Erythroblast (primary cell): ENCODE data around the gene SAFB.

Source experiments
- DNase-seq, 2 experiments: peaks; one replicate each; lab custom pipeline; 2025; lab: John Stamatoyannopoulos, UW
- GATA1 ChIP-seq: IDR thresholded peaks from 2 replicates; pipeline ENCODE4 v1.6.1; 2011; ENCODE audit warnings: low read depth, mild to moderate bottlenecking, control low read depth, low read length, moderate library complexity
- POLR2A ChIP-seq: IDR thresholded peaks from 2 replicates; pipeline ENCODE4 v1.6.1; 2011; ENCODE audit warnings: mild to moderate bottlenecking, low read length

The SAFB gene

DNA sequence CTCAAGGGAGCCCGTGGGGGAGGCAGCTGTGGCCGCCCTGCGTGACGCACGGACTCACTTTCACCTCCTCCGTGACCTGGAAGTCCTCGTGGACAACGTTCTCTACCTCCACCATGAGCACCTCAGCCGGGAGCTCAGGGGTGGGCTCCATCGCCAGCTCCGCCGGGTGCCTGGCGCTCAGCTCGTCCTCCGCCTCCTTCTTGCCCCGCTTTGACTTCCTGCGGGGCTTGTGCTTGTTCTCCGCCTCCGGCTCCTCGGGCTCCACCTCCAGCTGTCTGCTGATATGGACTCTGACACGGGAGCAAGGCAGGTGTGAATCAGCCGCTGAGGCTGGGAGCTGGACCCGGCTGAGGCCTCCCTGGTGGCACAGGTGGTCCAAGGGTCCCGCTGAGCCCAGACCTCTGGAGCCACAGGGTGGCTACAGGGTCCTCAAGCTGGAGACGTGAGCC, 88.9 kb downstream of the SAFB start:
- TF ChIP-seq GATA1, result no peak
- no peak for TF ChIP-seq POLR2A
- no peak for DNase-seq

DNA sequence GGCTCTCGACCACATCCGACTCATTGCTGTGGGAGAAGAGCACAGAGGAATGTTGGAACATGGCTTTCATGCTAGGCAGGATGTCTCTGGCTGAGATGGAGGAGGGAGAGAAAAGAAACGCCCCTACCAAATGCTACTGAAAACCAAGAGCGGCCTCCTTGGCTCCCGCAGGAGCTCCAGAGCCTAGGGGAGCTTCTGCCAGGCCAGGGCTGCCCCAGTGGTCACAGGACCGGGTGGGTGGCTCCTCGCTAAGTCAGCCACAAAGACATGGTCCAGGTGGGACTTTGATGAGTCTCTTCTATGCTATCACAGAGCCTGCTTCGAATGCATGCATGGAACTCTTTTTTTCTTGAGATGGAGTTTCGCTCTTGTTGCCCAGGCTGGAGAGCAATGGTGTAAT, 90.3 kb downstream of the SAFB start:
- TF ChIP-seq POLR2A, result no peak
- TF ChIP-seq GATA1, result no peak

DNA sequence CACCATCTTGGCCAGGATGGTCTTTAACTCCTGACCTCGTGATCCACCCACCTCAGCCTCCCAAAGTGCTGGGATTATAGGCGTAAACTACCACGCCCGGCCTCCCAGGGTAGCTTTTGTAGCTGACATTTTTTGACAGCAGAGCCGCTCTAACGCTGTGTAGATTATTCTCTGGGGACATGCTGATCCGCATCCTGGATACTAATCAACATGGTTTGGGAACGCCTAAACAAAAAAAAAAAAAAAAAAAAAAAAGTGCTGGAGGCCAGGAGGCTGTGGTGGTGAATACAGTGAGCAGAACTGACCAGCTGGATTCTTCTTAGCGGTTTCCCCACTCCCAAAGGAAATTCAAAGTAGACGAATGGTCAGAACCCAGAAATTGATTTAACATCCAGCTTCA, 91.9 kb downstream of the SAFB start:
- DNase-seq, result no peak
- TF ChIP-seq GATA1 (no peak), POLR2A (no peak)

More for the DNA sequence above, 90.3 kb downstream of the SAFB start:
- no peak for DNase-seq

DNA sequence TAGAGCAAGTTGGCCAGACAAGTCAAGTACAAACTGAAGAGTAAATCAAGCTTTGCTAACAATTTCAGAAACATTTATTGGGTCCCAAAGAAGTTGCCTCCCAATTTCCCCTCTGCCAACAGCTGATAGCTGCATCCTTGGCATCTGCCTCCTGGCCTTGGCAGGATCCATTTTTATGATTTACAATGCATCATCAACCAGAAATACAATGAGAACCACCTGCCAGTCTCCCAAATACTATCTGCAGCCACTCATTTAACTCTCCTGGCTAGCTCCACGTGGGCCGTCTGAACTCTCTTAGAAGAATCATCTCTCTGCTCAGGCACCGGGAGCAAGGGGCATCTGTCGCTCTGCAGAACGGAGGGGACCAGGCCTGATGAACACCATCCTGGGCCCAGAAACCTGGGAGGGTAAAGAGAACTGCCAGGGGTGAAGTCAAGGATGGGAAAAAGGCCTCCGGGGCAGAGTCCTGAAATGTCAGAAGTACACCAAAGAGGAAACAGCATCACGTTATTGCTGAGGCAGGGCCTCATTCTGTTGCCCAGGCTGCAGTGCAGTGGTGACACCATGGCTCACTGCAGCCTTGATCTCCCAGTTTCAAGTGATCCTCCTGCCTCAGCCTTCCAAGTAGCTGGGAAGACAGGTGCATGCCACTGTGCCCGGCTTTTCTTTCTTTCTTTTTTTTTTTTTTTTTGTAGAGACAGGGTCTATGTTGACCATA, 94.5 kb downstream of the SAFB start:
- DNase-seq, result no peak
- TF ChIP-seq POLR2A (no peak), GATA1 (no peak)
